ENCODE data around the gene WRNIP1.
A peak's percentile ranks its signal among the peaks of the same experiment; 100 is the strongest.

- peak in 10 of 11 experiments; percentile 57 to 90 (median 82) for TF ChIP-seq CTCF (IDR thresholded peaks at IDR 0.05 in 8 of 11, conservative IDR thresholded peaks at IDR 0.05 in 3 of 11)
- TF ChIP-seq POLR2A (IDR thresholded peaks at IDR 0.05) = no peak
- TF ChIP-seq POLR2AphosphoS5 (IDR thresholded peaks at IDR 0.05) = no peak
These were observed 15.1 kb upstream of the WRNIP1 start for GRCh38 chr6:2749969-2750600.

Measured in spleen (tissue), 7 donors.